Retina (tissue), 1 donor: Measurements from ENCODE around the gene FBXO36.

ENCODE experiments used
- DNase-seq: peaks from one replicate; pipeline ENCODE4 v3.0.0-alpha.2; 2016

FBXO36 gene

GRCh38 chr2:230053753-230054478, 131.6 kb downstream of the FBXO36 start:
- no peak for DNase-seq

- DNase-seq, result no peak
Observed at GRCh38 chr2:230060672-230061293, 138.5 kb downstream of the FBXO36 start.
